ENCODE measurements around the gene TEX30. TPM values are rescaled to one million over a fixed set of nuclear protein-coding genes. Genes with fewer than 3 reads are reported as not detected.

TEX30 gene
- total RNA-seq, 6 experiments from 2014 or later = 9.4 to 21.4 (median 14.7) TPM

DNA sequence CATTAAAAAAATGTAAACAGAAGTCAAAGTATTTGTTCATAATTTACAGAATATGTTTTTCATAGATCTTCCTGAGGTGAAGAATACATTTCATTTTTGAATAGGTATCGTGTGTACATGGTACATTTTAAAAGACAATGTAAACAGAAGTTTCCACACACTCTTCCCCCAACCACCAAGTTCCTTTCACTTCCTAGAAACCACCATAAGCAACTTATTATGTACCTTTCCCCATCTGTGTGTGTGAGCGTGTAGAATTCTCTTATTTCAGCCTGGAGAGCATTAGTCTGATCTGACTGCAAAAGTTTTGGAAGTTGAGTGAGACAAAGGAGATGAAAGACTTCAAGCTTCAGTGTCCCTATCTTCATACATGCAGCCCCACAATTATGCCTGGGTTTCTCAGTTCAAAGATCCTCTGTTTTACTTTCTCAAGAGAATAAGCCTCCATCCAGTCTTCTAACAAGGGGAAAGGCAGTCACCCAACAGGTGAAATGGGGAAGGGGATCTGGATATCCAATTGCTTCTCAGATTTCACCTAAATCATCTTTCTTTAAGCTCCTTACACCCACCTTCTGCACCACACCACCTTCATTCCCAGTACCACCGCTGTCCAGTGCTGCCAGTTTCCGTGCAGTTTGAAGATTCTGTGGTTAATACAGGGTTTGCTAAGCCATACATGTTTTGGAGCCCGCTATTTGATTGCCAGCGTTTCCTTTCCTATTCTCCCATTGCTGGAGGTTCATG, 2.1 kb downstream of the TEX30 start:
- Histone ChIP-seq H3K9me3 (no peaks in the 10 kb centered on the region), H3K27ac (peak overlapping the region in 2 of 3 donors; percentile 57 to 94), H3K36me3 (no peaks in the 10 kb centered on the region), H3K4me3 (peak overlapping the region in 1 of 3 donors; percentile 4), H3K27me3 (no peaks in the 10 kb centered on the region), H3K4me1 (peaks cover 0 to 21% (median 6%) of the 10 kb centered on the region in 4 donors)
- WGBS (ENCODE audit: insufficient coverage, low coverage, low lambda C conversion rate, missing lambda C conversion rate) = 43% methylated on average over 6 of the region's 6 CpGs
- DNase-seq (no peak), ATAC-seq (no peak)
- intact Hi-C loops (cut with DNase I) = no loop called here
- no peak for TF ChIP-seq POLR2A (IDR thresholded peaks at IDR 0.05)
- TF ChIP-seq, protein P1, sequence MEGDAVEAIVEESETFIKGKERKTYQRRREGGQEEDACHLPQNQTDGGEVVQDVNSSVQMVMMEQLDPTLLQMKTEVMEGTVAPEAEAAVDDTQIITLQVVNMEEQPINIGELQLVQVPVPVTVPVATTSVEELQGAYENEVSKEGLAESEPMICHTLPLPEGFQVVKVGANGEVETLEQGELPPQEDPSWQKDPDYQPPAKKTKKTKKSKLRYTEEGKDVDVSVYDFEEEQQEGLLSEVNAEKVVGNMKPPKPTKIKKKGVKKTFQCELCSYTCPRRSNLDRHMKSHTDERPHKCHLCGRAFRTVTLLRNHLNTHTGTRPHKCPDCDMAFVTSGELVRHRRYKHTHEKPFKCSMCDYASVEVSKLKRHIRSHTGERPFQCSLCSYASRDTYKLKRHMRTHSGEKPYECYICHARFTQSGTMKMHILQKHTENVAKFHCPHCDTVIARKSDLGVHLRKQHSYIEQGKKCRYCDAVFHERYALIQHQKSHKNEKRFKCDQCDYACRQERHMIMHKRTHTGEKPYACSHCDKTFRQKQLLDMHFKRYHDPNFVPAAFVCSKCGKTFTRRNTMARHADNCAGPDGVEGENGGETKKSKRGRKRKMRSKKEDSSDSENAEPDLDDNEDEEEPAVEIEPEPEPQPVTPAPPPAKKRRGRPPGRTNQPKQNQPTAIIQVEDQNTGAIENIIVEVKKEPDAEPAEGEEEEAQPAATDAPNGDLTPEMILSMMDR (IDR thresholded peaks at IDR 0.05) = no peak

GRCh38 chr13:102770435-102770834, 3.2 kb downstream of the TEX30 start:
- peak overlapping the region; percentile 40 to 94 (median 57) for H3K27ac ChIP-seq
- peak; percentile 17 for TF ChIP-seq POLR2A (IDR thresholded peaks at IDR 0.05)
- TF ChIP-seq, protein P1 (IDR thresholded peaks at IDR 0.05) = no peak

GRCh38 chr13:102769679-102770078, 3.9 kb downstream of the TEX30 start:
- no peak overlapping the region for H3K4me3 ChIP-seq
- H3K27ac ChIP-seq = peak overlapping the region in 2 of 3 donors; percentile 57 to 94
- no peak for DNase-seq
- no peaks in the 10 kb centered on the region for H3K36me3 ChIP-seq
- no peaks in the 10 kb centered on the region for H3K27me3 ChIP-seq
- TF ChIP-seq POLR2A (IDR thresholded peaks at IDR 0.05) = no peak
- peaks cover 0 to 21% (median 6%) of the 10 kb centered on the region in 4 donors for H3K4me1 ChIP-seq
- intact Hi-C loops (cut with DNase I) = no loop called here
- WGBS (ENCODE audit: insufficient coverage, low coverage, low lambda C conversion rate, missing lambda C conversion rate) = 48% methylated on average over 4 of the region's 4 CpGs
- no peaks in the 10 kb centered on the region for H3K9me3 ChIP-seq
- no peak for ATAC-seq

More at GRCh38 chr13:102770435-102770834, 3.2 kb downstream of the TEX30 start:
- 28% methylated on average over 2 of the region's 2 CpGs for WGBS (ENCODE audit: insufficient coverage, low coverage, low lambda C conversion rate, missing lambda C conversion rate)
- Histone ChIP-seq H3K9me3 (no peaks in the 10 kb centered on the region), H3K4me1 (peaks cover 0 to 21% (median 6%) of the 10 kb centered on the region in 4 donors), H3K36me3 (no peaks in the 10 kb centered on the region), H3K27me3 (no peaks in the 10 kb centered on the region), H3K4me3 (no peak overlapping the region)
- ATAC-seq = peak in 3 of 4 donors; percentile 5 to 33 (median 26)
- intact Hi-C loops (cut with DNase I) = no loop called here
- peak in 1 of 3 donors; percentile 62 for DNase-seq

- H3K36me3 ChIP-seq = no peaks in the 10 kb centered on the region
- peaks cover 0 to 21% (median 6%) of the 10 kb centered on the region in 4 donors for H3K4me1 ChIP-seq
- ATAC-seq (no peak), DNase-seq (no peak)
- TF ChIP-seq, protein P1 (IDR thresholded peaks at IDR 0.05) = no peak
- TF ChIP-seq POLR2A (IDR thresholded peaks at IDR 0.05) = no peak
- H3K27me3 ChIP-seq = no peaks in the 10 kb centered on the region
- intact Hi-C loops (cut with DNase I) = no loop called here
- 29% methylated on average over 2 of the region's 2 CpGs for WGBS (ENCODE audit: insufficient coverage, low coverage, low lambda C conversion rate, missing lambda C conversion rate)
- no peak overlapping the region for H3K27ac ChIP-seq
- no peaks in the 10 kb centered on the region for H3K9me3 ChIP-seq
- H3K4me3 ChIP-seq = no peak overlapping the region
Measured at GRCh38 chr13:102768909-102769308, 4.7 kb downstream of the TEX30 start.

DNA sequence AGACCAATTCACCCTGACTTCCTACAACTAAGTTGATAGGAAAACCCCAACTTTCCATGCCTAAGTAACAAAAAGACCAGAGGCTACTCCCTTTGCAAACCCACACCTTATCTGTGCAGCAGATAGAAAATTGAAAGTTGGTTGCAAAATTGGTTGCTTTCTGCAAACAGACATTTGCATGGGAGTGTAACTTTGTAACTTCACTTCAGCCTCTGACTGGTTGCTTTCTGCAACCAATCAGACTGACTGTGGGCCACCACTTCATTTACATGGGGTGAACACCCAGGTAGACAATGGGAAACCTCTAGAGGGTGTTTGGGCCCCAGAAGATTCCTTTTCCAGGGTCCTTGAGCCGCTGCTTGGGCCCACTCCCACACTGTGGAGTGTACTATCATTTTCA, 9.8 kb downstream of the TEX30 start:
- 86% methylated on average over 1 of the region's 1 CpG for WGBS (ENCODE audit: insufficient coverage, low coverage, low lambda C conversion rate, missing lambda C conversion rate)
- no peaks in the 10 kb centered on the region for H3K27me3 ChIP-seq
- peak in 1 of 4 donors; percentile 28 for ATAC-seq

More for the DNA sequence above, 9.8 kb downstream of the TEX30 start:
- TF ChIP-seq, protein P1 (IDR thresholded peaks at IDR 0.05) = no peak
- TF ChIP-seq POLR2A (IDR thresholded peaks at IDR 0.05) = no peak
- Histone ChIP-seq H3K4me3 (no peak overlapping the region), H3K4me1 (no peaks in the 10 kb centered on the region), H3K9me3 (no peaks in the 10 kb centered on the region), H3K27ac (no peak overlapping the region), H3K36me3 (no peaks in the 10 kb centered on the region)
- intact Hi-C loops (cut with DNase I) = no loop called here
- no peak for DNase-seq

Data from right lobe of liver (tissue), 6 donors.